ENCODE data around the gene SSH2.
A peak's percentile ranks its signal among the peaks of the same experiment; 100 is the strongest.

The SSH2 gene

DNA sequence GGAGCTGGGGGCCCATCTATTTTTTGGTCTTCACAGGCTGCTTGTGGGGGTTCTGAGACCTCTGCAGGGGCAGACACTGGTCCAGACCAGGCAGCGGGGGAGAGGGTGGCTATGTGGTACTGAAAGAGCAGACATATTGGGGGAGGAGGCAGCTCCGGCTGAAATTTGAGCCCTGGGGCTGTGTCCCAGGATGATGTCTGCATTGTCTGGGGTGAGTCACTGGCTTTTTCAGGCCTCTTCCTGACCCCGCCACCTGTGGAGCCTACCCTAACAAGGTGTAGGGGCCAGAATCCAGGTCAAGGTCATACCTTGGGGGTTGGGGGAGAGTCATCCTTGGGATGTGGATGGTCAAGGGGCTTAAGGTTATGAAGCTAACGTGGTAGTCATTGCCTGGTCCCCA is 309.8 kb downstream of the SSH2 start:
- no peak for DNase-seq

DNA sequence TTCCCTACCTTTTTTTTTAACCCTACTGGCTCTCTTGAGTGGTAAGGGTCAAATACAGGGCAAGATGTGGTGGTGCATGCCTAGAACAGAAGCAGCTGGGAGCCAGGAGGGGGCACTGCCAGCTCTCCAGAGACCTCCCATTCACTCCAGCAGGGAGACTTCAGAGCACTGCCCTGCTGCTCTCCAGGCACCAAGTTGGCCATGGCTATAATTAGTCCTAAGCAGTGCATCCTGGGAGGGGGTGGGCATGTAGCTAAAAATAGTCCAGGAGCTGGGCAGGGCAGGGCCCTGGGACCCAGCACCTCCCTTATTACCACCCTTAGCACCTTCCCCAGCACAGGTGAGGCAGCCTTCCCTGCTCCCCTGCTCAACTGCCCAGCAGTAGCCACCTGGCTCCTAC is 310.8 kb downstream of the SSH2 start:
- peak; percentile 33 for DNase-seq

DNA sequence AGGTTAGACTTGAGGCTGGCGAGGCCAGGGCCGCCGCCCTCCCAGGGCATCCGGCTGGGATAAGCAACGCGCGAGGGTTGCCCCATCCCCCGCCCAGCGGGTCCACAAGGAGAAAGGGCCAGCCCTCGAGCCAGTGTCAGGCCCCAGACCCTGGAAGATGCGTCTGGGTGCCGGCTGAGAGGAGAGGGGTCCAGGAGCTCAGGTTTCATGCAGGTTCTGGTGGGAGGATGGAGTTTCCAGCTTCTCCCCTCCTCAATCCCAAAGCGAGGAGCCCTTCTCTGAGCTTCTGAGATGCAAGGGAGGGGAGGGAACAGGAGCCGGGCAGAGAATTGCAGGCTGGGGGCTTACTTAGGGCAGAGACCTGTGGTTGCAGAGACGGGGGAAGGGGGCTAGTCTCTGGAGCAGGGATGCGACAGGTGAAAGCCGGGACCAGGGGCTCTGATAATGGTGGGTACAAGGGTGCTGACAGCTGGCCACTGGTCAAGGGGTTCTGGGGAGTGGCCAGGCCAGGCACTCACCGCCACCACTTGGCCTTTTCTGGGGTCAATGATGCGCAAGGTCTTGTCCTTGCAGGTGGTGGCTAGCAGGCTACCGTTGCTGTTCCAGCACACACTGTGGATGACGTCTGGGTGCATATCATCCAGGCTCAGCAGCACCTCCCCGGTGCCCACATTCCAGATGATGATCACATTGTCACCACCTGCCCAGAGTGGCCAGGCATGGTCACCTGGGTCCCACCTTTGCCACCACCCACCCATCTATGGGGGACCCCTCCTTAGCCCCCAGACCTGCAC is 311.6 kb downstream of the SSH2 start:
- no peak for DNase-seq

DNA sequence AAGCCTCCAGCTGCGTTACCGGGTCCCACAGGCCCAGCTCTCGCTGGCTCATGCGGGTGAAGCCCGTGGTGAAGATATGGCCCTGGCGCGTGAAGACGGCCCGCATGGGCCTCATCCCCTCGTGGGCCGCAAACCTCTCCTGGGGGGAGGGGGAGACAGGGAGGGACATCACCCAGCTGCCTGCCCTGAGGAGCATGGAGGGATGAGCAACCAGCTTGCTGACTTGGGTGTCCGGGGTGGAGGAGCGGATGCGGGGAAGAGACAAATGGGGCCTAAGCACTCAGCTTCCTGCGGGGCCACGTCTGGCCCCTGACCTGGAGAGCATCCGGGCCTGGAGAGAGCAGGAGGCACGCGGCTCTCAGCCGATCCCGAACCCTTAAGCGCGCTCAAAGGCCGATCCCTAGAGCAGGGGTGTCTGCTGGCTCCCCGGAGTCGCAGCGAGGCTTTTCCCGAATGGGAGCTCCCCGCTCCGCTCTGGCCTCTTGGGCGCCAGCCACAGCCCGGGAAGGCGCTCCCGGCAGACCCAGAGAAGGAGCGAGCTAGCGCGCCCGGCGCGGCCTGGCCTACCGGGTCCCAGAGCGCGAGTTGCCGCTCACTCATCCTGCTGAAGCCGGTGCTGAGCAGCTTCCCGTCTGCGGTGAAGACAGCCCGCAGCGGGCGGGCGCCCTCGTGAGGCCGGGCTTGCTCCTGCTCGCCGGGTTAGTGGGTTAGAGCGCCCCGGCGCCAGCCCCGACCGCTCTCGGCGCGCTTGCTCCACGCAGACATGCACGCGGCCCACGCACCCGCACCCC is 312.4 kb downstream of the SSH2 start:
- DNase-seq, result peak; percentile 72

DNA sequence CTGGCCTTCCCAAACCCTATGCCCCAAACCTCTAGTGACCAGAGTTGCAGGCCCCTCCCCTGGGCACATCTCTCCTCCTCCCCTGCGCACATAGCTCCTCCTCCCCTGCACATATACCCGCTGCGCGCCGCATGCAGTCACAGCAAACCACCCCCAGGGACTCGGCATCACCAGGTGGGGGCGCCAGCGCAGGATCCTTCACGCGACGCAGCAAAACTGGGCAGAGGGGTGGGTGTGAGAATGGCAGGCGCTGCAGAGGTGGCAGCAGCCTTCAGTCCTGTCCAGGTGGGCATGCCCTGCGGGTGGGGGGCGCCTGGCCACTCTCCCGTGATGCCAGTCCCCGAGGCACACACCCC is 312.9 kb downstream of the SSH2 start:
- DNase-seq, result peak; percentile 89

DNA sequence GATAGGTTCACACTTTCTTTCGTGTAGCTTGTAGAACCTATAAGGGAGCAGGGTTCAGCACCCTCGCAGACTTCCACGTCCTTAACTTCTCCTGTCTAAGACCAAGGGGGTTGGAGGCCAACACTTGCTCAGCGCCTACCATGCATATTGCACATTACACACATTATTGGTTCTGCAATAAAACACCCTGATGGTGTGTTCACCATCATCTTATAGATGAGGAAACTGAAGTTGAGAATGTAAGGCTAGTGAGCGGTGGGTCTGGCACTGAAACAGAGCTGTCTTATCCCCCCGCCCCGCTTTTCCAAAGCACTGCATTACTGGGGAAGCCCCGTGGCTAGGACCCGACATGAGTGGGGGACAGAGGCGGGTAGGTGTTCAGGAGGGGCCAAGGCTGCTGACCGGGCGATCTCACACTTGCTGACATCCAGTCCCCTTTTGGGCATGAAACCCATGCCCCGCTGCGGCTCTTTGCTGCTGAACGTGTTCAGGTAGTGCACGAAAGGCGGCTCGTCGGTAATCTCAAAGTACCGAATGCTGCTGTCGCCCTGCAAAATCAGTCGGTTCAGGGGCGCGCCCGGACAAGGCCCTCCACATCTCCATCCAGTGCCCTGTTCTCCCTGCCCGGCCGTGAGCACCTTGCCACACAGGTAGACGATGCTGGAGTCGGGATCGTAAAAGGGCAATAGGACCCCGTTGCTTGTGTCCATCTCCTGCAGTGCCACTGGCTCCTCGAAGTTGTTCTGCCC is 313.6 kb downstream of the SSH2 start:
- DNase-seq, result peak; percentile 44

DNA sequence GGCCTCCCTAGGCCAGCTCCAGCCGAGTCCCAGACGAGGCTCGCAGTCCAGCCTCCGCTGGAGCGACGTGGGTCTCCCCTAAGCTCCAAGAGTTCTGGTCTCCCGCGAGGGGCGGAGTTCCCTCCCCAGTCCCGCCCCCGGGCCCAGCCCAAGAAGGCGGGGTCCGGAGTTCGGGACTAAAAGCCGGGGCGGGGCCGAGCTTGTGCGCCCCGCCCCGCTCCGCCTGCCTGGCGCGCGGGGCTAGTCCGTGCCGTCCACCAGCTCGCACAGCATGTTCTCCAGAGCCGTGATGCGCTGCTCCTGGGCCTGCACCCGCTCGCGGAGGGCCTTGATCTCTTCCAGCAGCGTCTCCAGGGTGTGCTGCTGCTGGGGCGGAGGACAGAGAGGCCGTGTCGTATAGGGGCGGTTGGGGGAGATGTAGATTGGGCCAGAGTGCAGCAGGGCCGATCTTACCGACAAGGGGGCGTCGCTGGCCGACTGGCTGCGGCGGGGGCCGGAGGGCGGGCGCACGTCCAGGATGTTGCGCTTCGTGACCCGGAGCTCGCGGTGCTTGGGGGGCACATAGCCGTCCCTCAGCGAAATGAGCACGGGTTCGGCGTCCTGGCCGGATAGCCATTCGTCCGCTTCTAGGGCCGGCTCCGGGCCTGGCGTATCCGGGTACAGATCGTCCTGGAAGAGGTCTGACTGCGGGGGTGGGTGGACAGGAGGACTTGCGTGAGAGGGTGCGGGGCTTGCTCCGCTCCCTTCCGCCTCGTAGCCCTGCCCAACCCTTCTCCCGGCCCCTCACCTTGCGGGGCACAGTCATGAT is 314.3 kb downstream of the SSH2 start:
- DNase-seq, result peak; percentile 88

DNA sequence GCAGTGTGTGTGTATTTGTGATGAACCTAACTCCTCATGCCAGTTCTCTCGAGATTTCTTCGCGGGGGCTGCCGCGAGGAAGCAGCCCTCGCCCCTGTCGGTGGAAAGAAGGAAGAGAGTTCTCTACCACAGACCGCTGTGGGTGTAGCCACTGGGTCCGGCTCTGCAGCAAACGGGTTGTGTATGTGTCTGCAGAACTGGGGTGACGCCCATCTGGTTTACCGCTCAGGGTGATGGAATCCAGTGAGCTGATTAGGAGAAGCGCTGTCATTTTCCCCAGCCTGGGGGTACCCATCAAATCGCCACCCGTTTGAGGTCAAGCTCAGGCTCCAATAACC is 315.0 kb downstream of the SSH2 start:
- DNase-seq, result no peak

DNA sequence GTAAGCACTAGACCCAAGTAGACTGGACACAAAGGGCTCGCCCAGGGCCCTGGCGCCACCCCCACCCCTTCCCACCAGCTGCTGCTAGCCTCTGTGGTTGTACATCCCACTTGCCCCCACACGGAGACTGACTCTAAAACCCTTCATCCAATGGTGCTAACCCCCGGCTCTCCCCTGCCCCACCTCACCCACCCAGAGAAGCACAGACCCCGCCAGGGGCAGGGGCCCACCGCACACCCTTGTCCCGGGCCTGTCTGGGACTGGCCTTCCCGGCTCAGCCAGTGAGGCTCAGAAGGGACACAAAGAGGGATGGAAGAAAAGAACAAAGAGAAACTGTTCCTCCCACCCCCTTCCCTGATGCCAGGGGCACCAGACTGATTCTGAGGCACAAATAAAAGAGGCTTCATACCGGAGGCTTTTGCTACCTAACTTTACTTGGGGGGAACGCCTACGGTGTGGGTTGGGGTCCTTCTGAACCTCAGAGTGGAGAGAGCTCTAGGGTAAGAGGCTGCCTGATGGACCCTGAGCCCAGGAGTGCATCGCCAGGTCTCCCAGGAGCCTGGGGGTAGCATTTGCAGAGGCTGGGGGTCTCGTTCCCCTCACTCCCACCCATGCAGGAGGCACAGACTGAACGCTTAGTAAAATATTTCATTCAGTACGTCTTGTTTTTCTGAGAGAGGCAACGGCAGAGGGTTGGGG is 315.5 kb downstream of the SSH2 start:
- no peak for DNase-seq

DNA sequence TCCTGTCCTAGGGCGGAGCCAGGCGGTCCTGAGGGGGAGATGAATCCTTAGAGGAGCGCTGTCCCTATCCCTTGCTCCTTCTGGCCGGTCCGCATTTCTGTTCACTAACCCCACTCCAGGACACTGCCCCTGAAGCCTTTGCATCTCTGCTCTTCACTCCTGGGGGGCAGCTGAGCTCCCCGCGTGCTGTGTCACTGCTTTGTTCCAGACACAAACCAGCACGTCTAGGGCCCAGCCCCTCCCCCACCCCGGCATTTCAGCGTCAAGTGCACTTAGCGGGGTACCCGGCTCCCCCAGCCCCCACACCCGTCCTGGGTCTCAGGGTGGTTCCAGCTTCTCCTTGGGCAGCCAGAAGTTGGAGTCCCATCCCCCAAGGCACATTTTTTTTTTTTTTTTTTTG is 316.2 kb downstream of the SSH2 start:
- no peak for DNase-seq

DNA sequence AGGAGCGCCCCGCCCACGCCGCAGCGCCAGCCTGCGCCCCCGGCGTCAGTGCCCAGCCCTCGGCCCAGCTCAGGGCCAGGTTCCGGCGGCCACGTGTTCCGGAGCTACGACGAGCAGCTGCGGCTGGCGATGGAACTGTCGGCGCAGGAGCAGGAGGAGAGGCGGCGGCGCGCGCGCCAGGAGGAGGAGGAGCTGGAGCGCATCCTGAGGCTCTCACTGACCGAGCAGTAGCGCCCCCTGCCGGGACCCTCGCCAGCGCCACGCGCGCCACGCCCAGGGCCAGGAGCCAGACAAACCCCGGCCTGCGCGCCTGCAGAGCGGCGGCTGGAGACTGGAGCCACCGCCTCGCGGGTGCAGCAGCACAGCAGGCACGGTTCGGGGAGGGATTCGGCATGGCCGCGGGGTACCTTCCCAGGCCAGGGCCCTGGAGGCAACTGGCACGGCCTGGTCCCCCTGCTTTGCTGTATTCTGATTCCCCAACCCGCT is 316.6 kb downstream of the SSH2 start:
- no peak for DNase-seq

DNA sequence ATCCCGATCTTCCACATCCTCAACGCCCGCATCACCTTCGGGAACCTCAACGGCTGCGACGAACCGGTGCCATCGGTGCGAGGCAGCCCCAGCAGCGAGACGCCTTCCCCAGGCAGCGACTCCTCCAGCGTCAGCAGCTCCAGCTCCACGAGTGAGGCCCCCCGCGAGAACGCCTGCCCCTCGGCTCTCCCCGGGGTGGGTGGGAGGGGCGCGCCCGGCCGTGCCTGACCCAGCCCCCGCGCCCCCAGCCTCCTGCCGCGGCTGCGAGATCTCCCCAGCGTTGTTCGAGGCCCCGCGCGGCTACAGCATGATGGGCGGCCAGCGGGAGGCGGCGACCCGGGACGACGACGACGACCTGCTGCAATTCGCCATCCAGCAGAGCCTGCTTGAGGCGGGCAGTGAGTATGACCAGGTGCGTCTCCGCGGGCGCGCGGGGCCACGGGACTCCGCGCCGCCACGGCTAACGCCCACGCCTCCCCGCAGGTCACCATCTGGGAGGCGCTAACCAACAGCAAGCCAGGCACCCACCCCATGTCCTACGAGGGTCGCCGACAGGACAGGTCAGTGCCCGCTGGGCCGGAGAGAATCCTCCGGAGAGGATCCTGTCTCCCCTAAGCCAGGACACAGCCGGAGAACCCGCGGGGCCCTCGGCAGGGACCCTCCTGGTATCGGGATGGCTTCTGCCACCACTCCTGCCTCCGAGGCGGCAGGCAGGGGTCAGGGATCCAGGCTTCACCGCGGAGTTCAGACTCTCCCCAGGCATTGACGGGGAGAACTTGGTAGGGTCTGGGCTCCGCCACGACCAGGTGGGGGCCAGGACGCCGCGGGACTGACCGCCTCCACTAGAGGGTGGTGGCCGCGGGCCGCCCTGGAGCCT is 317.4 kb downstream of the SSH2 start:
- no peak for DNase-seq

DNA sequence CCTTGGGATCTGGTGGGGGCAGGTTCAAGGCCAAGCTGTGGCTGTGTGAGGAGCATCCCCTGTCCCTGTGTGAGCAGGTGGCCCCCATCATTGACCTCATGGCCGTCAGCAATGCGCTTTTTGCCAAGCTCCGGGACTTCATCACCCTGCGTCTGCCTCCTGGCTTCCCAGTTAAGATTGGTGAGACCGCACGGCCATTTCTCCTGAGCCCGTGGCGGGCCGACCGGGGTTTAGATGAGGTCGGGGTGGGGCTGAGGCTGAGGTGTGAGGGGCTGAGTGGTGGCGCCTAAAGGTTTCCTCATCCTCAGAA is 318.0 kb downstream of the SSH2 start:
- no peak for DNase-seq

DNA sequence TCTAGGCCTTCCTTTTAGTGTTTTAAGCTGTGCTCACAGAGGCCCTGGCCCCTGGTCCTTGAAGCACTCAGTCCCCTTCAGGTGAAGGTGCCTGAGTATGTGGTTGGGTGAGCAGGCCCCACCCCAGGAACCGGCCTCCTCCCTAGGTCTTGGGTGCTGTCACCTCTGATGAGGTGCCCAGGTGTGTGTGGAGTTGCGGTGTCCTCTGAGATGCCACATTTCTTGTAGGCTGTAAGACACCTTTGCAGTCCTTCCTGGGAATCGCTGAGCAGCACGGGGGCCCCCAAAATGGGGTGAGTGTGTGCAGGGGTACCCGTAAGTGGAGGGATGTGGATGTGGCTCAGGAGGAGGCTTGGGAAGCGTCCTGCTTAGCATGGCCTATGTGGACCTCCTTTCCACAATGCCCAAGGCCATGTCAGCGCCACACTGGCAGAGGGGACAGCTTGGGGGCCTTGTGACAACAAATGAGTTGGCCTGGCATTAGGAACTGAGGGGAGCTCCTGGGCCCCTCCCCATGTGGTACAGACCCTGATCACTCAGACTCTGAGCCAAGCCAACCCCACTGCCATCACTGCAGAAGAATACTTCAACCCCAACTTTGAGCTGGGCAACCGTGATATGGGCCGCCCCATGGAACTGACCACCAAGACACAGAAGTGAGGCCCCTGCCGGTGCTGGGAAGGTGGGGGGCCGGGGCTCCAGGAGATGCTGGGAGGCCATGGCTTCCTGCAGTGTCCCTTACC is 318.5 kb downstream of the SSH2 start:
- DNase-seq, result no peak

DNA sequence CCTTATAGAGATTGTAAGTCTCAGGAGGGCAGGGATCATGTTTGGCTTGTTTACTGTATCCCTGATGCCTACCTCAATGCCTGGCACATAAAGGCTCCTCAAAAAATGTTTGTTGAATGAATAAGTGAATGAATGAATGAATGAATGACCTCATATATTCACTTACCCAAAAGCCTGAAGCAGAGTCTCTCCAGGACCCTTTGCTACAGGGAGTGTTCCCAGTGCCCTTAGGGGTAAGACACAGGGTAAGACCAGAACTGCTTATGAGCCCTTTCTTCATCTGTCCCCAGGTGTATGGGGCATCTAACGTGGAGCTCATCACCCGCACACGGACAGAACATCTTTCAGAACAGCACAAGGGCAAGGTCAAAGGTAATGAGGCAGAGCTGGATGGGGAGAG is 319.6 kb downstream of the SSH2 start:
- no peak for DNase-seq

DNA sequence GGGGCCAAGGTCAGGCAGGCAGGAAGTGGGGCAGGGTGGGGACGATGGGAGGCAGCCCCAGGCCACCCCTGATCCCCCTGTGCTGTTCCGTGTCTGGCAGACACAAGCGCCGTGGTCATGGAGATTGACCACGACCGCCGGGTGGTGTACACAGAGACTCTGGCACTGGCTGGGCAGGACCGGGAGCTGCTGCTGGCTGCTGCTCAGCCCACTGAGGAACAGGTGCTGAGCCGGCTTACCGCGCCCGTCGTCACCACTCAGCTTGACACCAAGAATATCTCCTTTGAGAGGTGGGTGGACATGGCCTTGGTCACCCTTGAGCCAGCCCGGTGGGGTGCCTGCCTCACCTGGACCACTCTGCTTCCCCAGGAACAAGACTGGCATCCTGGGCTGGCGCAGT is 321.0 kb downstream of the SSH2 start:
- no peak for DNase-seq

DNA sequence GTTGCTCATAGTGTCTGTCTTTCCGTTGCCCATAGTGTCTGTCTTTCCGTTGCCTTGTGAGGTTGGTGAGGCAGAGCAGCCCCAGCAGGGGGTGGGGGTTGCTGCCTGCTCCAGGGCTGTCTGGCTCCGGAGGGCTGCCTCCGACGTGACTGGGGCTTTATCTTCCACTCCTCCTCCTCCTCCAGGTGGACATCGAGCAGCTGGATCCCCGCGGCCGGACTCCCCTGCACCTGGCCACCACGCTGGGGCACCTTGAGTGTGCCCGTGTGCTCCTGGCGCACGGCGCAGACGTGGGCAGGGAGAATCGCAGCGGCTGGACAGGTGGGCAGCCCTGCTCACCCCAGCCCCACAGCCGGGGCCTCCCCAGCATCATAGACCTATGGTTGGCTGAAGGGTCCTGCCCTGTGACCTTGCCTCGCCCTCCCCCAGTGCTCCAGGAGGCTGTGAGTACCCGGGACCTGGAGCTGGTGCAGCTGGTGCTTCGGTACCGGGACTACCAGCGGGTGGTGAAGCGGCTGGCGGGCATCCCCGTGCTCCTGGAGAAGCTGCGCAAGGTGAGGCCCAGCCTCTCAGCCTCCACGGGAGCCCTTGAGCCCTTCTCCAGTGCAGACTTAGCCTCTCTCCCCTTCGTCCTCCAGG is 322.4 kb downstream of the SSH2 start:
- DNase-seq, result no peak

DNA sequence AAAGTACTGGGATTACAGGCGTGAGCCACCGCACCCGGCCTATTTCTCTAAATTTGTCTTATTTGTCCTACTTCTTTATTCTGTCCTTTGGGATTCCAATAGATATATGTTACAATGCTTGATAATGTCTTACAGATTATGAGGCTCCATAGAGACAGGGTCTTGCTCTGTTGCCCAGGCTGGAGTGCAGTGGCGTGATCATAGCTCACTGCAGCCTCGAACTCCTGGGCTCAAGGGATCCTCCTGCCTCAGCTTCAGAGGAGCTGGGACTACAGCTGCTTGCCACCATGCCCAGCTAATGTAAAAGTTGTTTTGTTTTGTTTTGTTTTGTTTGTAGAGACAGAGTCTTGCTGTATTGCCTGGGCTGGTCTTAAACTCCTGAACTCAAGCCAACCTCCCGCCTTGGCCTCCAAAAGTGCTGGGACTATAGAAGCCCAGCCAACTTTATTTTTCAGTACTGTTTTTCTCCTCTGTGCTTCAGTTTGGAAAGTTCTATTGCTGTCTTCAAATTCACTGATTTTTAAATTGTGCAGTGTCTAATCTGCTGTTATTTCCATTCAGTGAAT is 326.8 kb downstream of the SSH2 start:
- DNase-seq, result no peak

DNA sequence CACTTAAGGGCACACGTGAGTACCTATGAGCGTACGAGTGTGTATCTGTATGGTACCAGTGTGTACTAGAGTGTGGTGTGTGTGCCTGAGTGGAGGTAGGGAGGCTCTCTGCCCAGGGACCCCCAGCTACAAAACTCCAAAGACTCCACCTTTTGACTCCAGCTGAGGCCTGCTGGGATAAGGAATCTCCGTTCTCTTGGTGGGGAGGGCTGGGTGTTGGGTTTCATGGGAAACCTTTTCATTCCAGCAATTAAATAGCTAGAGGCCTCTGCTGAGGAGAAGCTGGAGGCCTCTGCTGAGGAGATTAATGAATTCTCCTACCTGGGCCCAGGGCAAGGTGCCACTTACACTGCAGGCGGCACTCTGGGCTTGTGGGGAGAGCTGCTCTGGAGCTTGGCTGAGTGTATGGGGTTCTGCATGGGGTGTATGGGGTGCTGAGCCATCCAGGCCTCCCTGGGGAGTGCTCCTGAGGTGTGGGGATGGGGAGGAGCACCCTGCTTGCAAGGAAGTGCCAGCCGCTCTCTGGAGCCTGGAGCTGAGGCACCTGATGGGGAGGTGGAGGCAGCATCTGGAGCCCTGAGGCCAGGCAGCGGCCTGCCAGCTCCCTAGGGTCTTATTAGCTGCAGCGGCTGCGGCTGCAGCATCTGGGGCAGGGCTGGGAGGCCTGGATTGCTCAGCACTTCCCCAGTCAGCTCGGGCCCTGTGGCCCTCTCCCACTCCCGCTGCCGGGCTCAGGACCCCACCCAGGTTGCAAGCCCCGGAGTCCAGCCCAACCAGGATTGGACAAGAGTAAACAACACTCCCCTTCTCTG is 332.5 kb downstream of the SSH2 start:
- DNase-seq, result no peak
